HuH-7.5 (cell line): ENCODE results near the gene MST1R.

Experiments
- DNase-seq: peaks from one replicate; pipeline ENCODE4 v3.0.0; 2011; ENCODE audit warnings: low spot score

The MST1R gene

DNA sequence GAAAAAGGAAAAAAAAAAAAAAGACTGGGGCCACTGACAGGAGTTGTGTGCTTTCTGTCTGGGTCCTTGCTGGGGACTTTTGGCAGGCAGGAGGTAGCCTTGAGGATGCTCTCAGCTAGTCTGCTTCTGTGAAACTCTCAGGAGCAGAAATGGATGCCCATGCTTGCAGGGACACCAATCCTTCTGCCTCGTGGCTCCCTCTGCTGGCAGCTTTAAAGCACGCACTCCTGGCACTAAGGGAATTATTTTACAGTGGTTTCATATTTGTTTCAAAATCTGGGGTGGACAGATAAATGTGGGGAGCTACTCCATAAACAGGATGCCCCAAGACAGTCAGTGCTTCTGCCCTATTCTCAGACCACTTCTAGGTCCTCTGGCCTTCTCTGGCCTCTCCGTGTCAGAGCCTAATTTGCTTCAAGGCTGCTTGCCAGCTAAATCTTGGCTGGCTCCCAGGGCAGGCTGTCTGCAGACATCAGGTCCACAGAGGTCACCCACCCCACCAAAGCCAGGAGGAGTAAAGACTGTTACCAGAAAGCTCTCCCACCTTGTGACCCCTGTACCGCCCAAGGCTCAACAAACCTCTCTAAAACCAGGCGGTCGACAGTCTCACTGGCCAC, 64.4 kb downstream of the MST1R start:
- no peak for DNase-seq
